Activated T-cell treated with anti-CD3 and anti-CD28 coated beads for 1 hour (primary cell): ENCODE measurements around the gene DBP.
"Not testable (repeated sequence)": the region's sequence is repeated elsewhere in the genome, so short reads cannot be mapped to it uniquely, and the experiment has no call there.

ENCODE experiments used
- DNase-seq: peaks from one replicate; pipeline ENCODE4 v3.0.0-alpha.2; 2020; ENCODE audit warnings: low read depth

The DBP gene

GRCh38 chr19:48665786-48666185, 28.6 kb upstream of the DBP start:
- no peak for DNase-seq

DNA sequence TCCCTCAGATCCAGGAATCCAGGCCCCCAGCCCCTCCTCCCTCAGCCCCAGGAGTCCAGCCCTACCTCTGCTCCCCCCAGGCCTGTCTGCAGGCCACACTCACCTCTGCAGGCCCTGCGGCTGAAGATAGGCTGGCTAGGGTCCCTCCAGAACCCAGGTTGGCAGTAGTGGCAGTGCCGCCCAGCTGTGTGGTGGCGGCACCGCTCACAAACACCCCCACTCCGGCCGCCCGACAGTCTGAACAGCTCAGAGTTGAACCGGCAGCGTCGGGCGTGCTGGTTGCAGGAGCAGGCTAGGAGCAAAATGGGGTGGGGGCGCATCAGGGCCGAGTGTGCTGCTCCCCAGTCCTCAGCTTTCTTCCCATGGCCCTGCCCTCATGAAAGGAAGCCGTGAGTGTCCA, 27.3 kb upstream of the DBP start:
- no peak for DNase-seq

GRCh38 chr19:48663667-48664066, 26.5 kb upstream of the DBP start:
- DNase-seq: no peak

DNA sequence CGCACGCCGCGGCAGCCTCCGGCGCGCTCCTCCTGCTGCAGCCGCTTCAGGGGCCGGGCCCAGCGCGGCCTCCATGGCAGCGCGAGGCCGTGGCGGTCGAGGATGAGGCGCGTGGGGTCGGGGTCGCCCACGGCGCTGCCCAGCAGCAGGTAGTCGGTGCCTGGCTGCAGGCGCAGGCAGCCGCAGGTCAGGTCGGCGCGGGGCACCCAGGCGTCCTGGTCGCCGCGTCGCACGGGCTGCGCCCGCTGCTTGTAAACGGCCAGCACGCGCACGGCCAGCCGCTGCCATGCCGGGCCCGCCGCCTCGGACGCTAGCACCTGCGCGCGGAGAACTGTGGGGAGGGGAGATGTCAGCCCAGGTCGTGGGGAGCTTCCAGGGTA, 24.5 kb upstream of the DBP start:
- no peak for DNase-seq

DNA sequence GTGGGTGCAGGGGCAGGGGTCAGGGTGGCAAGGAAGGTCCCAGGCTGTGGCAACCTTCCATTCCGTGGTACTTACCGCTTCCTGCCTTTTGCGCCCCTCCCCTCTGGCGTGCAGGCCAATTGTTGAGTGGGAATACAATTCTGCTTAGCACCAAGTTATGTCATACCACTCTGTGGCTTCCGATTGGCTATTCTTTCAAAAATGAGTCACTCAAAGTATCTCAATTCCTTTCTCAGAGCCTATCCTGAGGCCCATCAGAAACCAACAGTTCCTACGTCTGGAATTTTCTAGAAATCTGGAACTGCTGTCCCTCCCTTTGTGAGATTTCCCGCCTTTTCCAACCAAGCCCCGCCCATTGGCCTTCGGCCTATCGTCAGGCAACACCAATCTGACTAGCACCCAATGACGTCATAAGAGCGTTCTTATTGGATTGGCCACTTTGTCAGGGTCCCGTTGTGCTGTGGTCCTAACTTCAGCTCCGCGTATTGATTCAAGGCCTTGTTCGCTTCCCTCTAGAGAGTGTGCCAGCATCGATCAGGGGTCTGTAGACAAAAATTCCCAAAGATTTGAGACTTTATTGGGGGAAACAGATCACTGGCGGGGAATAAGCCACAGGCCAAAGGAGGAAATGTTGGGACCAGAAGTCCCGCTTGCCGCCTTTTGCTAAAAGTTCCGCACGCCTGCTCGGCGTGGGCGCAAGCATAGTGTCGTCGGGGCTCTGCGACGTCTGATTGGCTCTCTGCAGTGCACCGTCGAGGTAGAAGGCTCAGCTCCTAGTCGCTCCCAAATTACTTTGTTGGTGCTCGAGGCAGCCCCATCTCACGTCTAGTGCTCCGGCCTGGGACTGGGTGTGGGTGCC, 23.9 kb upstream of the DBP start:
- DNase-seq: peak; percentile 61

DNA sequence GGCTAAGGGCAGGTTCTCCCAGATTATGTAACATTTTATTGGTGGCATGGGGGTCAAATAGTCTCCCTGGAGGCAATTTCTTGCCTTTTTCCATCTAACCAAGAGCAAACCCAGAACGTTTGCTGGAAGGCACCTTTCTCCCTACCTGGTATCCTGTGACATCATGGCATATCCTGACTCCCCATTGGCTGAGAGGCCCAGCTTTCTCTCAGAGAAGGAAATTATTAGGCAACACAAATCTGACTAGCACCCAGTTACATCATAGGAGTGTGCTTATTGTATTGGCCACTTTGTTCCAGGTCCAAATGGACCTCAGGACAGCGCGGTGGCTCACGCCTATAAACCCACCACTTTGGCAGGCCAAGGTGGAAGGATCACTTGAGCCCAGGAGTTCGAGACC, 22.6 kb upstream of the DBP start:
- no peak for DNase-seq

- no peak for DNase-seq
These were observed 21.3 kb upstream of the DBP start for GRCh38 chr19:48658483-48658882.

DNA sequence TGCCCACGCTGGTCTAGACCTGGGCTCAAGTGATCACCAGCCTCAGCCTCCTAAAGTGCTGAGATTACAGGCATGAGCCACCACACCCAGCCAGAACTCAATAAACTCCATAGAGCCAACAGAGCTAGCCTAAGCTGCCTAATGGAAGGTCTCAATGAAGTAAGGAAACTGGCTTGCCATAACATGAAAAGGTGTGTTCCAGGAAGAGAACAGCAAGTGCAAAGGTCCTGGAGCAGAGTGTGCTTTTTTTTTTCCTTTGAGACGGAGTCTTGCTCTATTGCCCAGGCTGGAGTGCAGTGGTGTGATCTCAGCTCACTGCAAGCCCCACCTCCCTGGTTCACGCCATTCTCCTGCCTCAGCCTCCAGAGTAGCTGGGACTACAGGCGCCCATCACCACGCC, 20.6 kb upstream of the DBP start:
- not testable (repeated sequence) for DNase-seq

GRCh38 chr19:48656840-48657474, 19.8 kb upstream of the DBP start:
- DNase-seq: no peak

DNA sequence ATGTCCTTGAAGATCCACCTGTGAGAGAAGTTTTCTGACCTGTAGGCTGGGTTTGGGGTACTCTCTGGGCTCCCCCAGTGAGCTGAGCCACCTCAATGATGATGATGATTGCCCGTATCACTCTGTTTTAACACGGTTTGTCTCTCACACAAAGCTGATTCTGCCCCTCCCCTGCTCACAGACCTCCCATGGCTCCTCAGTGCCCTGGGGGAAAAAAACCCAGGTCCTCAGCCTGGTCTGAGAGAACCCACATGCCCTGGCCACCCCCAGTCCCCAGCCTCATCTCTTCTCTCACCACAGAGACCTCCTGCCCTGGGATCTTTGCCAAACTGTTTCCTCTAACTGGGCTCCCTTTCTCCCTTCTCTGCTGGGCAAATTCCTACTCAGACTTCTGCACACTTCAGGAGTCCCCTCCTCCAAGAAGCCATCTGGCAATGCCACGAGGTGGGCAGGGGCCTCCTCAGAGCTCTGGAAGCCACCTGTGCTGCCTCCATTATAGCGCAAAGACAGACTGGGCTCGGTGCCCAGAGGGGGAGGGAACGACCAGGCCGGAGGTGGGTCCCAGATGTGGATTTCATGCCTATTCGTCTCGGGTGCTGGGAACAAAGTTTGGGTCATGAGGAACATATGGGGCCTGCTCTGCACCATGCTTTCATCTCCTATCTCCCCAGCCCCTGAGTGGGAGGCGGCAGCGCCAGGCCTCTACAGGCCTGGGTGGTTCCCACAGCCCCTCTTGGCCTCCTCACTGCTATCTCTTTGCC, 17.3 kb upstream of the DBP start:
- DNase-seq: no peak

DNA sequence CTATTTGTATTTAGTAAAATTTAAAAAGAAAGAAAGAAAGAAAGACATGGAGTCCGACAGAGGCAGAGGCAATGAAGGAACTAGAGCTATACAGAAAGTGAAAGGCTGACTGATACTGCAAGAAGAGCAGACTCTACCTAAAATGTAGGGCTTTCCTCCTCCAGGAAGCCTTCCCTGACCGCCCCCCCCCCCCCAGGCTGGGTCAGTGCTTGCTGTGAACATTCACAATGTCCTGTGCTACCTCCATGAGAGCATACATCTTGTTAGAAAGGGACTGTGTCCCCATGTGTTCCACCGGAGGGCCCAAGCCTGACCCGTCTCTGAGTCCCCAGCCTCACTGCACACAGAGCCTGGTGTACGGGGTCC, 14.5 kb upstream of the DBP start:
- DNase-seq: no peak

- DNase-seq: no peak
These were observed 13.9 kb upstream of the DBP start for GRCh38 chr19:48650974-48651682.

- no peak for DNase-seq
These were observed 11.0 kb upstream of the DBP start for GRCh38 chr19:48648134-48648533.

DNA sequence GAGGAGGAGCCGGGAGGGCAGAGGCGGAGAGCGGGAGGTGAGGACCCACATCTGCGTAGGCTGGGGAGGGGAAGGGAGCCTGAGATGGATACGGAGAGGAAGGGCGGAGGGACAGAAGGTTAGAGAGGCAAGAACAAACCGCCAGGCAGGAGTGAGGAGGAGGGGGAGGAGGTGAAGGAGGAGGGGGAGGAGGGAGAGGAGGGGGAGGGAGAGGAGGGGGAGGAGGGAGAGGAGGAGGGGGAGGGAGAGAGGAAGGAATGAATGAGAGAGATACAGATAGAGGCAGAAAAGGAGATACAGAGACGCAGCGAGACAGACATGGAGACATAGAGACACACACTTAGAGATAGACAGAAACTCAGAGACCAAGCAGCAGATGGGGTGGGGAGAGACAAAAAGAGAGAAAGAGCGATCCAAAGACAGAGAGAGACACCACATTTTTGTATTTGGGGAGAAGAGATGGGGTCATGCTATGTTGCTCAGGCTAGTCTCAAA, 9.6 kb upstream of the DBP start:
- DNase-seq: no peak

DNA sequence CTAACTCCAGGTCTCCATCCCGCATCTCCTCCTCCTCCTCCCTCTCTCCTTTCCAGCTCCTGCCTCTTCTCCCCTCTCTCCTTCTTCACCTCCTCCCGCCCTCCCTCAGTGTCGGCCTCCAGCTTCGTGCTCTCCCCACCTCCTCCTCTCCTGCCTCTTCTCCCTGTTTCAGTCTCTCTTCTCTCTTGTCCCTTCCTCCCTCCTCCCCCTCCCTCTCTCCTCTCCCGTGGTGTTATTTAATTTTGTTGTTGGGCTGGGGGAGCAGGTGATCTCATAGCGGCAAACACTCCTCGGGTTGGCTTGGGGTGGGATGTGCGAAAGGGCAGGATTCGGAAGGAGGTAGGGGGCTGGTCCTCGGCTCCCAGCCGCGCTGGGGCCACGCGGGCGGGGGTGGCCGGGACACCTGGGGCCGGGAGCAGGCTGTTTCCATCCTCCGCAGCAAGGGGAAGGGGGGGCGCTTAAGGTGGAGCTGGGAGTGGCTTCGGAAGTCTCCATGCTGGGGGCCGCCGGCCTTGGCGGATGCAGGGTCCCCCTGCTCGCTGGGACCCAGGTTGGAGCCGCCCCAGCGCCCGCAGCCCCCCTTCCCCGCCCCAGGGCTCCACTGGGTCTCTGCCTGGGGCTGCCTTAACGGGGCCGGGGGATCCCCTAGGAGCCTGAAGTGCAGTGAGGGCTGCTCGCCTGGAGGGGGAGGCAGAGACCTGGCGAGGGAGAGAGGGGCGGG, 9.0 kb upstream of the DBP start, which contains the start of gene CA11:
CA11 (minus strand) TSS at position 187 of the 721 bp plus-strand sequence. CDS start 555 bp downstream, outside the sequence.
- peak; percentile 87 for DNase-seq

DNA sequence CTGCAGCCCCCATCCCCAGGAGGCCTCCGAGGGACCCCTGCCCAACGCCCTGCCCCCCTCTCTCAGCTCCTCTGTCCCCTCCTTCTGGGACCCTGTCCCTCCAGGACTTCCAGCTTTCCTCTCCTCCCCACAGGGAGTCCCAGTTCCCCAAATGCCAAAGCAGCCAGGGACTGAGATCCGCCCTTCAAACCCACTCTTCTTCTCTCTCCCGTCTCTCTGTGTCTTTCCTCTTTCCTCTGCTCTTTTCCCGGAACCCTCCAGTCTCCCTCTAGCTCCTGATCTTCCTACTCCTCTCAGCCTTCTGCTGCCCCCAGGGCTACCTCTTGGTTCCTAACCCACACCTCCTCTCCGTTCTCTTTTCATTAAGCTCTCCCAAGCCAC, 8.4 kb upstream of the DBP start:
- no peak for DNase-seq

- peak; percentile 56 for DNase-seq
These were observed 7.8 kb upstream of the DBP start for GRCh38 chr19:48644839-48645619.

GRCh38 chr19:48644355-48644754, 7.2 kb upstream of the DBP start:
- DNase-seq: no peak

GRCh38 chr19:48642862-48643261, 5.7 kb upstream of the DBP start:
- DNase-seq: no peak

- no peak for DNase-seq
These were observed 4.7 kb upstream of the DBP start for GRCh38 chr19:48641850-48642249.
